GM18867 (cell line): ENCODE results near the gene ARPC1A.
"Not testable (repeated sequence)": the region's sequence is repeated elsewhere in the genome, so short reads cannot be mapped to it uniquely, and the experiment has no call there.

Experiments
- ATAC-seq: cut with Tn5 transposase; IDR thresholded peaks from one replicate; pipeline ENCODE4 v1.9.1; 2021; ENCODE audit warnings: mild to moderate bottlenecking, moderate library complexity; ENCODE audit not compliant: unreplicated experiment

The ARPC1A gene

GRCh38 chr7:99320371-99320770 is 5.3 kb upstream of the ARPC1A start:
- ATAC-seq: no peak

DNA sequence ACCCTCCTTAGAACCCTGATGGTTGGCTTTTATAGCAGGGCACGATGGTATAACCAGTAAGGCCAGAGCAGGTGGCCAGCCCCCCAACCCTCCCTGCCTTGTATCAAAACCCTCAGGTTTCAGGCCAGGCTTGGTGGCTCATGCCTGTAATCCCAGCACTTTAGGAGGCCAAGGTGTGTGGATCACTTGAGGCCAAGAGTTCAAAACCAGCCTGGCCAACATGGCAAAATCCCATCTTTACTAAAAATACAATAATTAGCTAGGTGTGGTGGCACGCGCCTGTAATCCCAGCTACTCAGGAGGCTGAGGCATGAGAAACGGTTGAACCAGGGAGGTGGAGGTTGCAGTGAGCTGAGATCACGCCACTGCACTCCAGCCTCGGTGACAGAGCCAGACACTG is 3.0 kb upstream of the ARPC1A start:
- not testable (repeated sequence) for ATAC-seq

DNA sequence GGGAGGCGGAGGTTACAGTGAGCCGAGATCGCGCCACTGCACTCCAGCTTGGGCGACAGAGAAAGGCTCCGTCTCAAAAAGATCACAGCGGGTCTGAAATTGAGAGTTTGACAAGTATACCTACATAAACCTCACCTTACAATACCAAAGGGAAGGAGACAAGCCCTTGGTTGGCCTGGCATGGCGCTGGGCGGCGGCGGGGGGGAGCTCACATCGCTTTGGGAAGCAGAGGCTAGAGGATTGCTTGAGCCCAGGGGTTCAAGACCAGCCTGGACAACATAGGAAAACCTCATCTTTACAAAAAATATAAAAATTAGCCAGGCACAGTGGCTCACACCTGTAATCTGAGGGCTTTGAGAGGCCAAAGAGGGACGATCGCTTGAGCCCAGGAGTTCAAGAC is 1.1 kb upstream of the ARPC1A start:
- no peak for ATAC-seq

DNA sequence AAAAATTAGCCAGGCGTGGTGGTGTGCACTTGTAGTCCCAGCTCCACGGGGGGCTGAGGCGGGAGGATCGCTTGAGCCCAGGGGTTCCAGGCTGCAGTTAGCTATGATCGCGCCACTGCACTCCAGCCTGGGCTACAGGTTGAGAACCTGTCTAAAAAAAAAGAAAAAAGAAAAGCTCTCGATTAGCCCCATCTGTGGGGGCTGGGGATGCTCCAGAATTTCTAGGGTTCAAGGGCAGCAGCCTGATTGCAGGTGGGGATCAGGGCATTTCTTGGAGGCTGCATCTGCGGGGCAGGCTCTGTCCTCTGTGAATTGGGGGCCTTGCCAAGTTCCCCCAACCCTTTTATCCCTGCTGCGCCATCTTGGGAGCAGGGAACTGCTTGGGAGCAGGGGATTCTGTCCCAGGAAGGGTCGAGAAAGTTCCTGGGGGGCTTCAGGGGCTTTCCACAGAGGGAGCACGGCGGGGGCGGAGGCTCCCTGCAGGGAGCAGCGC is 651 bp upstream of the ARPC1A start:
- ATAC-seq: no peak

GRCh38 chr7:99326408-99326782 is 697 bp downstream of the ARPC1A start:
- ATAC-seq: no peak

- not testable (repeated sequence) for ATAC-seq
Measured at GRCh38 chr7:99330314-99330961, 4.7 kb downstream of the ARPC1A start.

DNA sequence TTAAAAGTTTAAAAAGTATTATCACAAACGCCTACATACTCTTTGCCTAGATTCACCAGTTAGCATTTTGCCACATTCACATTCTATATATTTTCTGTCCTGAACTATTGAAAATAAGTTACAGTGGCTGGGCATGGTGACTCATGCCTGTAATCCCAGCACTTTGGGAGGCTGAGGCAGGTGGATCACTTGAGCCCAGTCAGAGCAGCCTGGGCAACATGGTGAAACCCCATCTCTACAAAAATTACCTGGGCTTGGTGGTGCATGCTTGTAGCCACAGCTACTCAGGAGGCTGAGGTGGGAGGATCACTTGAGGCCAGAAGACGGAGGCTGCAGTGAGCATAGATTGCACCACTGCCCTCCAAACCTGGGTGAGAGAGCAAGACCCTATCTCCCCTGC is 5.3 kb downstream of the ARPC1A start:
- no peak for ATAC-seq

- ATAC-seq: no peak
Measured at GRCh38 chr7:99339595-99339994, 13.9 kb downstream of the ARPC1A start.

DNA sequence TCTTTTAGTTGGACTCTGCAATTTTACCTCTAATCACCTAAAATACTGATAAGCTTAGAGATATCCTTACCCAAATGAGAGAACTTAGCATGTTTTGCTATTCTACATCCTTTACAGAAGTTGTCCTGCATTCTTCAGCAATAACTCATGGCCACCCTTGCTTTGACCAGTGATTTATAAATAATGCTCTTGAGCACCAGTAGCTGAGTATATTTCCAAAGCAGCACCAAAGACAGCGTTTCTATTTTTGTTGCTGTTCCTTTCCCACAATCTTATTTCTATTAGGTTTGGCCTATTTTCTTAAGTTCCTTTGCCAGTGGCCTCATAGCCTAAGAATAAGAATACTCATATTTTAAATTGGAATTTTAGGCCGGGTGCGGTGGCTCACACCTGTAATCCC is 15.0 kb downstream of the ARPC1A start:
- no peak for ATAC-seq

- ATAC-seq: no peak
Measured at GRCh38 chr7:99344061-99344647, 18.5 kb downstream of the ARPC1A start.

DNA sequence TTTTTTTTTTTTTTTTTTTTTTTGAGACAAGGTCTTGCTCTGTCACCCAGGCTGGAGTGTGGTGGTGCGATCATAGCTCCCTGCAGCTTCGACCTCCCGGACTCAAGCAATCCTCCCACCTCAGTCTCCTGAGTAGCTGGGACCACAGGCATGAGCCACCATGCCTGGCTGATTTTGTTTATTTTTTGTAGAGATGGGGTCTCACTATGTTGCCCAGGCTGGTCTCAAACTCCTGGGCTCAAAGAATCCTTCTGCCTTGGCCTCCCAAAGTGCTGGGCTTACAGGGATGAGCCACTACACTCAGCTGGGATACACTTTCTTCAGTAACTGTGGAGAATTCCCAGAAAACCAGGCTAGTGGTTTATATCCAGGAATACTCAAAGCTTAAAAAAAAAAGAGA is 24.9 kb downstream of the ARPC1A start:
- ATAC-seq: not testable (repeated sequence)

- ATAC-seq: no peak
Measured at GRCh38 chr7:99352247-99352646, 26.5 kb downstream of the ARPC1A start.

DNA sequence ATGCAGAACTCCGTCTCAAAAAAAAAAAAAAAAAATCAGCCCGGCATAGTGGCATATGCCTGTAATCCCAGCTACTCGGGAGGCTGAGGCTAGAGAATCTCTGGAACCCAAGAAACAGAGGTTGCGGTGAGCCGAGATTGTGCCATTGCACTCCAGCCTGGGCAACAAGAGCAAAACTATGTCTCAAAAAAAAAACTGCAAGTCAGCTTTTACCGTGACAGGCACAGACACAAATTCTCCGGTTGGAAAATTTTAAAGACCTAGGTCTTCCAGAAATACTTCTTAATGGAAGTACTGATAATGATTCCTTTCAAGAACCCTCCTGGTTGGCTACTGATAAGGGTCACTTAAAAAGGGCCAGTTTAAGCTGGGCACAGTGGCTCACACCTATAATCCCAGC is 29.4 kb downstream of the ARPC1A start:
- no peak for ATAC-seq

GRCh38 chr7:99357701-99358490 is 32.2 kb downstream of the ARPC1A start:
- no peak for ATAC-seq

GRCh38 chr7:99358521-99358920 is 32.8 kb downstream of the ARPC1A start:
- ATAC-seq: not testable (repeated sequence)

- no peak for ATAC-seq
Measured at GRCh38 chr7:99359465-99360154, 33.9 kb downstream of the ARPC1A start.

DNA sequence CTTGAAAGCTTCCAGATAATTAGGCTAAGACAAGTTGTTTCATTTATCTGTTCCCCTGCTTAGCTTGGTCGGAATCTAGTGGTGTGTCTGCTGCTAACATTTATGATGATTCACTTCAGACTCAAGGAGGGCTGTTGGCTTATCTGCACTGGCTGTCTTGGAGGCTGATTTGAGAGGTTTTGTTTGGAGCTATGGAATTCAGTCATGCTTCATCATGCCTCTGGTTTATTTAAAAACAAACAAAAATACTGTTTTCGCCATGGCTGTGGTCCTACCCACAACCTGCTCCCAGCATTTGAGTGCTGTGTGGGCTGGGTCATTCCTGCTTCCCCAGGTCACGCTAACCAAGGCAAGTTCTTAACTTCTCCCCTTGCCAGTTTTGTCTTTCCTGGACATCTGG is 37.1 kb downstream of the ARPC1A start:
- no peak for ATAC-seq

DNA sequence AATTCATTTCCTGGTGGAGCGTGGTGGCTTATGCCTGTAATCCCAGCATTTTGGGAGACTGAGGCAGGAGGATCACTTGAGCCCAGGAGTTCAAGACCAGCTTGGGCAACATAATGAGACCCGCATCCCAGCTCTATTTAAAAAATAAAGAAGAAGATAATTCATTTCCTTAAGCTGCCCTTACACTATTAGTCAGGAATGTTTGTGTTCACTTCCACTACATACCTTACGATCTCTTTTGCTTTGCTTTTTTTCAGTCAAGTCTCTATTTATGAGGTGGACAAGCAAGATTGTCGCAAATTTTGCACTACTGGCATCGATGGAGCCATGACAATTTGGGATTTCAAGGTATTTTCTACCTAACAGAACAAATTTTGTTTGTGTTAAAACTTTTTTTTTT is 37.6 kb downstream of the ARPC1A start:
- no peak for ATAC-seq

GRCh38 chr7:99365318-99366141 is 39.8 kb downstream of the ARPC1A start:
- ATAC-seq: no peak

- ATAC-seq: no peak
Measured at GRCh38 chr7:99366646-99367045, 40.9 kb downstream of the ARPC1A start.
